ENCODE data around the gene EPB42.
"Not testable (repeated sequence)": the region's sequence is repeated elsewhere in the genome, so short reads cannot be mapped to it uniquely, and the experiment has no call there.

EPB42 gene

DNA sequence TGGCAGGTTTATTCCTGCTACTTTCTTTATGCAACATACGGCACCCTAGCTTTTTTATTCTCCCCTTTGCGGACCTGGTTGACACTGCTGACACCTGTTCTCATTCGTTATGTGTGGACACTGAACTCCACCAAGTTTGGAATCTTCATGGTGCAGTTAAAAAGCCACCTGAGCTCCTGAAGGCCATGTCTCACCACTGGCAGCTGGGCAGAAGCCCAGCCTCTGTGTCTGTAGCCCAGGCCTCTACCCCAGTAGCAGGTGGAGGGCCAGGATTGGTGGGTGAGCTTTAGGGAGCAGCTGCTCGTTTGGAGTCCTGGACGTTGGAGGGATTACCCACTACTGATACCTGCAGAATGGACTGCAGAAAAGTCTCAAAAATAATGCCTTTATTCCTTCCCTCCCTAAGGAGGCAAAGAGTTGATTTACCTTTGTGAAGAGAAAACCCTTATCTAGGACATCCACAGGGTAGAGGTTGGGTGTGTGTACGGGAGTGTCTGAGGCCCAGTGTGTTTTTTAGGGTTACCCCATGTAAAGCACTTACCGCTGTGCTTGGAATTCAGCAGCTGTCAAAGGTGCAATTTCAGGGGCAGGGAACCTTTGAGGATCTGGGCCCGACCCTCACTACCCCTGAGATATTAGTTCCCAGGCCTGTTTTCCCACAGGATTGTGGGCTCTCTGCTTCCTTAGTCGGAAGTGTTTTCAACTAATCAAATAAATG, 36.3 kb downstream of the EPB42 start:
- no peak for DNase-seq

DNA sequence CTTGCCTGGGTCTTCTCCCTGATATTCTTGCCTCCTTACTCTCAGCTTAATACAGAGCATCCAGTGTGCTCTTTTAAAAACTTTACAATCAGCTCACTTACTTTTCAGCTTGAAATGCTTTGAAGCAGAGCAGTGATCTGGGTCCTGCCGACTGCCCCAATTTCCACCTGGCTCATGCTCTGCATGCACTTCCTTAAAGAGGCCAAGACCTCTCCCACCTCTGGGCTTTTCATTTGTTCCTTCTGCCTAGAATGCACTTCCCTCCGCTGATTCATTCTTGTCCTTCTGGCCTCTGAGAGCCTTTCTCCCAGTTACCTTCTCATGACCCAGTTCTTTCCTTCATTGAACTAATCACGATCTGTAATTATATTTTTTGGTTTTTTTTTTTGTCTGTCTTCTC, 37.5 kb downstream of the EPB42 start:
- DNase-seq: no peak

- DNase-seq: not testable (repeated sequence)
Observed at GRCh38 chr15:43177147-43177546, 43.7 kb downstream of the EPB42 start.

DNA sequence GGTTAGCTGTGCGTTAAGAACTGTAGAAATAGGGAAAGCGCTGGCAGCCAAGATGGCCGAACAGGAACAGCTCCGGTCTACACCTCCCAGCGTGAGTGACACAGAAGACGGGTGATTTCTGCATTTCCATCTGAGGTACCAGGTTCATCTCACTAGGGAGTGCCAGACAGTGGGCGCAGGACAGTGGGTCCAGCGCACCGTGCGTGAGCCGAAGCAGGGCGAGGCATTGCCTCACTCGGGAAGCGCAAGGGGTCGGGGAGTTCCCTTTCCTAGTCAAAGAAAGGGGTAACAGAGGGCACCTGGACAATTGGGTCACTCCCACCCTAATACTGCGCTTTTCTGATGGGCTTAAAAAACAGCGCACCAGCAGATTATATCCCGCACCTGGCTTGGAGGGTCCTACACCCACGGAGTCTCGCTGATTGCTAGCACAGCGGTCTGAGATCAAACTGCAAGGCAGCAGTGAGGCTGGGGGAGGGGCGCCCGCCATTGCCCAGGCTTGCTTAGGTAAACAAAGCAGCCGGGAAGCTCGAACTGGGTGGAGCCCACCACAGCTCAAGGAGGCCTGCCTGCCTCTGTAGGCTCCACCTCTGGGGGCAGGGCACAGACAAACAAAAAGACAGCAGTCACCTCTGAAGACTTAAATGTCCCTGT, 45.0 kb downstream of the EPB42 start:
- DNase-seq: not testable (repeated sequence)

- no peak for DNase-seq
Observed at GRCh38 chr15:43169888-43170287, 50.9 kb downstream of the EPB42 start.

GRCh38 chr15:43168192-43169107, 52.4 kb downstream of the EPB42 start:
- no peak for DNase-seq

- not testable (repeated sequence) for DNase-seq
Observed at GRCh38 chr15:43167261-43167660, 53.6 kb downstream of the EPB42 start.

- no peak for DNase-seq
Observed at GRCh38 chr15:43165801-43166325, 55.0 kb downstream of the EPB42 start.

DNA sequence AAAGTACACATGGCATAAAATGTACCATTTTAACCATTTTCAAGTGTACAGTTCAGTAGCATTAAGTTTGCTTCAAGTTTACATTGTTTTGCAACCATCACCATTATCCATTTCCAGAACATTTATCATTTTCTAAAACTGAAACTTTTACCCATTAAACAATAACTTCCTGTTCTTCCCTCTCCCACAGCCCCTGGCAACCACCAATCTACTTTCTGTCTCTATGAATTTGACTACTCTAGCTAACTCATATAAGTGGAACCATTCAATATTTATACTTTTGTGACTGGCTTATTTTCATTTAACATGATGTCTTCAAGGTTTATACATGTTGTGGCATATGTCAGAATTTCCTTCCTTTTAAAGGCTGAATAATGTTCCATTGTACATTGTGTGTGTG, 67.5 kb downstream of the EPB42 start:
- DNase-seq: no peak

DNA sequence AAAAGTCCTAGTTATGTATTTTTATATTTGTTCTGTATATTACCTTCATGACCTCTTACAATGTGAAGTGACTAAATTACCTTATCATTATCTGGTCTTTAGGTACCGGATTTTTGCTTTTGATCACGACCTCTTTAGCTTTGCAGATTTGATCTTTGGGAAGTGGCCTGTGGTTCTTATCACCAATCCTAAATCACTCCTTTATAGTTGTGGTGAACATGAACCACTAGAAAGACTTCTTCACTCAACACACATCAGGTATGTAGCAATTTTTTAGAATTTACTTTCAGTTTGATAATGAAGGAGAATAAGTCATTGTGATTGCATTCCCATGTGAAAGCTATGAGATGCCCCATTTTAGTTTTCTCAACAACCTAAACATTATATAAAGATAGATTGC, 69.1 kb downstream of the EPB42 start:
- no peak for DNase-seq

- no peak for DNase-seq
Observed at GRCh38 chr15:43150191-43150929, 70.5 kb downstream of the EPB42 start.

Data from NCI-H1436 (cell line).